ENCODE results near the gene PARP9.

DNA sequence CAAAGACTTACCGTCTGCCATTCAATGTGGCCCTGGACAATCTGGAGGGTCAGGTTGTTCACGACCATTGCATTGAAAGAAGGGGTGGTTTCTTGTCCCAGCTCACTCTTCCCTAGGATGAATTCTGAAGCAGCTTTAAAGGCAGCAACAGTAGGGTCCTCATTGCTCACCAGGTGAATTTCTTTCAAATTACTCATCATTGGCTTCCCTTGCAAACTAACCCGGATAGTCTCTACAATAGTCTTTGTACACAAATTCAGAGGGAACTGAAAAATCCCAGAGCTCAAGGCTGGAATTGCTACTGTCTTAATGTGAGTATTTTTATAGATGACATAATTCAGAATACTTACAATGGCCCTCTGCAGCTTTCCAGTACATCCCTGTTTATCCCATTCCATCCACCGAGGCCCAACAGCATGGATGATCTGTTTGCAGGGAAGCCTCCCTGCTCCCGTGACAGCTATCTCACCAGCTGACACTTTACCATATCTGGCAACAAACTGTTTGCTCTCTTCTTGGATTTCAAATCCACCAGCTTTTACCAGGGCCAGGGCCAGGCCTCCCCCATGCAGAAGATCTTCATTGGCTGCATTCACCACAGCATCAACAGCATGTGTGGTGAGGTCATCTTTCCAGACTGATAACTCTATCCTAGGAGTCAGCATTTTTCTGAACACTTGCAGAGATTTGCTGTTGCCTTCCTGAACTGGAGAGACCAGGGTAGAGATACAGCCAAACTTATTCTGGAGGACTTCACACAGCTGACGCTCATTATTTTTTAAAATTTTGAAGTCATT lies 8.6 kb downstream of the PARP9 start:
- TF ChIP-seq, protein P1, sequence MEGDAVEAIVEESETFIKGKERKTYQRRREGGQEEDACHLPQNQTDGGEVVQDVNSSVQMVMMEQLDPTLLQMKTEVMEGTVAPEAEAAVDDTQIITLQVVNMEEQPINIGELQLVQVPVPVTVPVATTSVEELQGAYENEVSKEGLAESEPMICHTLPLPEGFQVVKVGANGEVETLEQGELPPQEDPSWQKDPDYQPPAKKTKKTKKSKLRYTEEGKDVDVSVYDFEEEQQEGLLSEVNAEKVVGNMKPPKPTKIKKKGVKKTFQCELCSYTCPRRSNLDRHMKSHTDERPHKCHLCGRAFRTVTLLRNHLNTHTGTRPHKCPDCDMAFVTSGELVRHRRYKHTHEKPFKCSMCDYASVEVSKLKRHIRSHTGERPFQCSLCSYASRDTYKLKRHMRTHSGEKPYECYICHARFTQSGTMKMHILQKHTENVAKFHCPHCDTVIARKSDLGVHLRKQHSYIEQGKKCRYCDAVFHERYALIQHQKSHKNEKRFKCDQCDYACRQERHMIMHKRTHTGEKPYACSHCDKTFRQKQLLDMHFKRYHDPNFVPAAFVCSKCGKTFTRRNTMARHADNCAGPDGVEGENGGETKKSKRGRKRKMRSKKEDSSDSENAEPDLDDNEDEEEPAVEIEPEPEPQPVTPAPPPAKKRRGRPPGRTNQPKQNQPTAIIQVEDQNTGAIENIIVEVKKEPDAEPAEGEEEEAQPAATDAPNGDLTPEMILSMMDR (IDR thresholded peaks at IDR 0.05) = no peak
- no peak for TF ChIP-seq EZH2phosphoT487 (IDR thresholded peaks at IDR 0.05)

All from neural progenitor cell (in vitro differentiated cells).